Measurements from ENCODE around the gene GOLIM4.
"Not testable (repeated sequence)": the region's sequence is repeated elsewhere in the genome, so short reads cannot be mapped to it uniquely, and the experiment has no call there.

The GOLIM4 gene, protein sequence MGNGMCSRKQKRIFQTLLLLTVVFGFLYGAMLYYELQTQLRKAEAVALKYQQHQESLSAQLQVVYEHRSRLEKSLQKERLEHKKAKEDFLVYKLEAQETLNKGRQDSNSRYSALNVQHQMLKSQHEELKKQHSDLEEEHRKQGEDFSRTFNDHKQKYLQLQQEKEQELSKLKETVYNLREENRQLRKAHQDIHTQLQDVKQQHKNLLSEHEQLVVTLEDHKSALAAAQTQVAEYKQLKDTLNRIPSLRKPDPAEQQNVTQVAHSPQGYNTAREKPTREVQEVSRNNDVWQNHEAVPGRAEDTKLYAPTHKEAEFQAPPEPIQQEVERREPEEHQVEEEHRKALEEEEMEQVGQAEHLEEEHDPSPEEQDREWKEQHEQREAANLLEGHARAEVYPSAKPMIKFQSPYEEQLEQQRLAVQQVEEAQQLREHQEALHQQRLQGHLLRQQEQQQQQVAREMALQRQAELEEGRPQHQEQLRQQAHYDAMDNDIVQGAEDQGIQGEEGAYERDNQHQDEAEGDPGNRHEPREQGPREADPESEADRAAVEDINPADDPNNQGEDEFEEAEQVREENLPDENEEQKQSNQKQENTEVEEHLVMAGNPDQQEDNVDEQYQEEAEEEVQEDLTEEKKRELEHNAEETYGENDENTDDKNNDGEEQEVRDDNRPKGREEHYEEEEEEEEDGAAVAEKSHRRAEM

DNA sequence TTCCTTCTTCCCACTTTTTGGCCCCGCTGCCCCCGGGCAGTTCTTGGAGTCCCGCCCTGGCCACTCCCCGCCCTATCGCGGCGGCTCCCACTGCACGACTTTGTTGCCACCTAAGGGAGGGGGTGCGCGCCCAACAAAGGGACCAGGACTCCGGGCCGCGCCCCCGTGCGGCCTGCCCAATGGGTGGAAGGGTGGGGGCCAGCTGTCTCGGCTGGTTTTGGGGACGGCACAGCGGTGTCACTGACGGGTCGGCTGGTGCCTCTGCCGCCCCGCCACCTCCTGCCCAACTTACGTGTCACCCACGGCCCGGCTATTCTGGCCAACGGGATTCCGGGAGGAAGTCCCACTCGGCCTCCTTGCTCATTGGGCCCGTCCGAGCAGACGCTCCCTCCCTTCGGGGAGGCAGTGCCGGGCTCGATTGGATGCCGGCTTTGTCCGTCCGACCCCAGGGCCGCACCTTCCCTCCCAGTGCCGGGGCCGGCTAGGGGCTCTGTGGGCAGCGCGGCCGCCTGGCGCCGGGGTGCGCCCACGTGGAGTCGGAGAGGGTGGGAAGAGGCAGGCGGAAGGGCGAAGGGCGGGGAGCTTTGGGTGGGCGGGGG, at the start of gene GOLIM4:
Gene GOLIM4 (minus strand): TSS at position 314 of the 599 bp plus-strand sequence. CDS start 639 bp downstream, outside the sequence.
- DNase-seq (ENCODE audit: low spot score), result peak; percentile 98

DNA sequence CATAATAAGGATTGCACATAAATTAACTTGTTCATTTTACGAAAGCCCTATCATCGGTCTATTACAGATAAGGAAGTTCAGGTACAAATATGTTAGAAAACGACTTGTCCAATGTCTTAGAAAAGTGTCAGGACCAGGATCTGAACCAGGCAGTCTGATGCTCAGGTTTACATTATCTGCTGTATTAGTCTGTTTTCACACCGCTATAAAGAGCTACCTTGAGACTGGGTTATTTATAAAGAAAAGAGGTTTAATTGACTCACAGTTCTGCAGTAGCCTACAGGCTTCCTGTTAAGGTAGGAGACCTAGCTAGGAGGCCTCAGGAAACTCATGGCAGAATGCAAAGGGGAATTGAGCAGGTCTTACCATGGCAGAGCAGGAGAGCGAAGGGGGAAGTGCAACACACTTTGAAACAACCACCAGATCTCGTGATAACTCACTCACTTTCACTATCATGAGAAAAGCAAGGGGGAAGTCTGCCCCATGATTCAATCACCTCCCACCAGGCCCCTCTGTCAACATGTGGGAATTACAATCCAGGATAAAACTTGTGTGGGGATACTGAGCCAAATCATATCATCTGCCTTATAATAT, 45.8 kb upstream of the GOLIM4 start:
- DNase-seq (ENCODE audit: low spot score), result no peak

DNA sequence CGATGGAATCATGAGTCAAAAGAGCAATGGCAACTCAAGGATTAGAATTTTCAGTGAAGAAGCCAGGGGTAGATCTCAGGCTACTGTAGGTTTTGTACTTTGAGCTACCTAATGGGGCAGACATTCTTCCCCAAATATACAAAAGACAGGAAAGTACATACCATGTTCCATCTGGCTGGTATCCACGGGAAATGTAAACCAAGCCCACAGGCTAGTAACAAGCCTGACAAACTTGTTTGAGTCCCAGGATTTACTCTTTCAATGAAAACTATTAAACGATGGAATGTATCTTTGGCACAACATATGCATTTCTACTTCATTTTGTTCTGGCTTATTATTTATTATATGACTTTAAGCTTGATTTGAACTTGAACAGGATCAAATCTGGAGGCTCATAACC, 44.2 kb upstream of the GOLIM4 start:
- DNase-seq (ENCODE audit: low spot score), result no peak

DNA sequence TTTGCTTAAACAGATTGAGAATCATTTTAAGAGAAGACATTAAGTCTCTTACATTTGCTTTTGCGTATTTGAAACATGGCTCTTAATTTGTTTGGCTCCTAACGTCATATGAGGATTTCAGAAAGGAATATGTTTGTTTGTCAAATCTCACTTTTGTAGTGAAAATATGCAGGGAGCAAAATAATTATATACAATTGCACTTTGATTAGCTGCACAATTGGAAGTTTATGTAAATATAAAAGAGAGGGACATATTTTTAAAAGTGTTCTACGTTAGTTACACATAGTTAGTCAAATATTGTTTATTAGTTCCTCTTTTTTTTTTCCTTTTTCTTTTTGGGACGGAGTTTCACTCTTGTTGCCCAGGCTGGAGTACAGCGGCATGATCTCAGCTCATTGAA, 42.7 kb upstream of the GOLIM4 start:
- DNase-seq (ENCODE audit: low spot score), result no peak

DNA sequence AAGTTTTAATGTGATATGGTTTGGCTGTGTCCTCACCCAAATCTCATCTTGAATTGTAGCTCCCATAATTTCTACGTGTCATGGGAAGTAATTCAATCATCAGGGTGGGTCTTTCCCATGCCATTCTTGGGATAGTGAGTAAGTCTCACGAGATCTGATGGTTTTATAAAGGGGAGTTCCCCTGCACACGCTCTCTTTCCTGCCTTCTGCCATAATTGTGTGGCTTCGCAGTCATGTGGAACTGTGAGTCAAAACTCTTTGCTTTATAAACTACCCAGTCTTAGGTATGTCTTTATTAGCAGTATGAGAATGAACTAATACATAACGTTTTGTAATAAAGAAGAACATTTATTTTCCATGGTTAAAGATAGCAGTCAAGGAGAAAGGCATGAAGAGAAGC, 39.2 kb upstream of the GOLIM4 start:
- DNase-seq (ENCODE audit: low spot score), result no peak

DNA sequence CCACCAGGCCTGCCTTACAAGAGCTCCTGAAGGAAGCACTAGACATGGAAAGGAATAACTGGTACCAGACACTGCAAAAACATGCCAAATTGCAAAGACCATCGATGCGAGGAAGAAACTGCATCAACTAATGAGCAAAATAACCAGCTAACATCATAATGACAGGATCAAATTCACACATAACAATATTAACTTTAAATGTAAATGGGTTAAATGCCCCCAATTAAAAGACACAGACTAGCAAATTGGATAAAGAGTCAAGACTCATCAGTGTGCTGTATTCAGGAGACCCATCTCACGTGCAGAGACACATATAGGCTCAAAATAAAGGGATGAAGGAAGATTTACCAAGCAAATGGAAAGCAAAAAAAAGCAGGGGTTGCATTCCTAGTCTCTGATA, 34.5 kb upstream of the GOLIM4 start:
- not testable (repeated sequence) for DNase-seq (ENCODE audit: low spot score)

DNA sequence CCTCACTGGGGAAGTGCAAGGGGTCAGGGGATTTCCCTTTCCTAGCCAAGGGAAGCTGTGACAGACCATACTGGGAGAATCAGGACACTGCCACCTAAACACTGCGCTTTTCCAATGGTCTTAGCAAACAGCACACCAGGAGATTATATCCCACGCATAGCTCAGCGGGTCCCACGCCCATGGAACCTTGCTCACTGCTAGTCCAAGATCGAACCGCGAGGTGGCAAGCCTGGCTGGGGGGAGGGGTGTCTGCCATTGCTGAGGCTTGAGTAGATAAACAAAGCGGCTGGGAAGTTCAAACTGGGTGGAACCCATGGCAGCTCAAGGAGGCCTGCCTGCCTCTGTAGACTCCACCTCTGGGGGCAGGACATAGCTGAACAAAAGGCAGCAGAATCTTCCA, 32.7 kb upstream of the GOLIM4 start:
- not testable (repeated sequence) for DNase-seq (ENCODE audit: low spot score)

DNA sequence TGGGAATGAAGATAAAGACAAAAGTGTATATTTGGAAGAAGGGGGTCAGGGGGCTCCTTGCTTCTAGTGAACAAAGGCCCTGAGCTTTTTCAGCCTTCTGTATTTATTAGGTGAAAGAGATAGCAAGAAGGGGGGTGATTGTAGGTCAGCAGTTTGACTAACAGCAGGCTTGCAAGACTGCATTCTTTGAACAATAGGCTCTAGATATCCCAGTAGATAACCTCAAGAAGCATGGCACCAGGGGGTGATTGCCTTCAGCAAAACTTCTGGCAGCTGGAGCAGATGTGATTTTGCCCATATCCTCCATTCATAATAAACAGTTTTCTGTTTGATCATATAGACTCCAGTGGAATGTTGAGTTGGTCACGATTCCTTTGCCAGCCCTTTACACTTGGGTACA, 31.7 kb upstream of the GOLIM4 start:
- DNase-seq (ENCODE audit: low spot score), result no peak

DNA sequence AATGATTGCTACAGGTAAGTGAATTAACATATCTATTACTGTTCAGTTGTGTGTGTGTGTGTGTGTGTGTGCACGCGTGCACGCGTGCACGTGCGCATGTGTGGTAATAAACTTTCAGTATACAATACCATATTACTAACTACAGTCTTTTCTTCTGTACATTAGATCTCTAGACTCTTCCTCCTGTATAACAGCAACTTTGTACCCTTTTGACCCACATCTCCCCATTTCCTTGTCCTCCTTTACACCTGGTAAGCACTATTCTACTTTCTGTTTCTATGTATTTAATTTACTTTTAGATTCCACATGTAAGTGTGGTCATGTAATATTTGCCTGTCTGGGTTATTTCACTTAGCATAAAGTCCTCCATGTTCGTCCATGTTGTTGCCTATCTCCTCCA, 29.1 kb upstream of the GOLIM4 start:
- no peak for DNase-seq (ENCODE audit: low spot score)

DNA sequence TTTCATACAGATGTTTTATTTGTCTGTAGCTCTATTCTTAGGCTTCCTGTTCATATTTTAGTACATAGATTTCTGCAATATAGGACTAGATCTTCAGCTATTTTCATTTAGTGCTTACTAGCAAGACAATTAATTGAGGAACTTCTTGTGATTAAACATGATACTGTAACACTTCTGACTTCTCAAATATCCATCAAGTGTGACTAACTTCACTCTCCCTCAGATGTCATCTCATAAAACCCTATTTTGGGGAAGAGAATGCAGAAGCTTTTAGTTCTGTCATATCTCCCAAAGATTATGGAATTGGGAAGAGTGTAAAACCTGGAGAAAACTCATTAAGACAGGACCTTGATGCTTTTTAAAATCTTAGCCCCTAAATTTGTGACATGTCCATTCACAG, 28.6 kb upstream of the GOLIM4 start:
- no peak for DNase-seq (ENCODE audit: low spot score)

DNA sequence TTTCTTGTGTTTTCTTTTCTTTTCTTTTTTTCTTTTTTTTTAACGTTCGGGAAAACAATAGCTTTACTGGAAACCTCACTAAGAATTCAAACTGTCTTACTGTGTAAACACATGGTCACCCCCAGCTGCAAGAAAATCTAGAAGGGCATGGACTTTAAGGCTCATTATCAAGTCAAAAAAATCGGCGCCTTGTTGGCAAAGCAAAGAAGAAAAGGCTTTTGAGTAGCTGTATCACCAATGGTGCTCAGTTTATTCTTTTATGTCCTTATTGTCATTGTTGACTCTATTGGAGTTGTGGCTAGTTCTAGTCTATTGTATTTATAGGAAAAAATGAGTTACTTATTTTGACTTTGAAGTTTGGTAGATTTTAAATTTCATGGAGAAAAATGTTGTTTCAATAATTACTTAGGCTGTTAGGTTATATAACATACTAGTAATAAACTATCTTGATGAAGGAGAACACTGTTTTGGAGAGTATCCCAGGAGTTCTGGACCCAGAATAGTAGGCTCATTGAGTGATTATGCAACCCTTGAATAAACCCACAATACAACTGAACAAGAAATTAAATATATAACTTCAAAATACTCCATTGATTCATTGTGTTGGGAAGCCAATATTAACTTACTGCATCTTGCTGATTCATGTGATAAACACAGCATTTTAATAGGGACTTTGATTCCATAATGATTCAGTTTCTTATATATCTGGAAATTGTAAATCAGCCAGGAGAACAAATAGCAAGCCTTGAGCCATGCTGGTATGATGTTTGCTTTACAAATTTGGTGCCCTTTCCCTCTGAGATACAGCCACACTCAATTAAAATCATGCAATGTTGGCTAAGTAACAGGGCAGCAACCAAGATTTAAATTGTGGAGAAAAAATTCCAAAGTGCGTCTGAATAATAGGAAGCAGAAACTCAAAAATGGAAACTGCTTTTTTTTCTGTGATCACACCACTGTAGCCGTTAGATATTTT, 27.8 kb upstream of the GOLIM4 start:
- DNase-seq (ENCODE audit: low spot score), result no peak

DNA sequence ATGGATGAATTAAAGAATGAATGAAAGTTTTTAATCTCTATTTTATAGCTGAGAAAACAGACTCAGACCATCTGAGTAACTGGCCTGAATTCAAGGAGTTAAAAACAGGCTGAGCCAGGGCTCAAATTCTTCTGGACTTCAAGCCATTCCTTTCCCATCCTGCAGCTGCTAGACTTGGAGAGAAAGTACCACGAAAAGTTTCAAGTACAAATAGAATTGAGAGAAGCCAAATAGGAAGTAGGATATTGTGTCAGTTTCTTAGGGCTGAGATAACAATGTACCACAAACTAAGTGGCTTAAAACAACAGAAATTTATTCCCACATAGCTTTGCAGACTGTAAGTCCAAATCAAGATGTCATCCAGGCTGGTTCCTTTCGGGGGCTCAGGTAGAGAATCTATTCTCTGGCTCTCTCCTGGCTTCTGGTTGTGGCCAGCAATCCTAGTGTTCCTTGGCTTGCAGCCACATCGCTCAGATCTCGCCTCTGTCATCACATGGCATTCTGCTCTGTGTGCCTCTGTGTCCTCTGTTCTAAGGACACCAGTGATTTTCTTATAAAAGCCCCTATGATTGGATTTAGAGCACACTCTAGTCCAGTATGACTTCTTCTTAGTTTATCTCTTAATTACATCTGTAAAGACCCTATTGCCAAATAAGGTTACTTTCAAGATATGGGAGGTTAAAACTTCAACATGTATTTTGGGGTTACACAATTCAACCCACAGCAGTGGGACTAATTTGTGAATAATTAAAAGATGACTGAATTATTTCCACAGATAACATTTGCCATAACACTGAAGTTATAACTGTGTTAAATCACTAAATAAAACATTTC, 25.7 kb upstream of the GOLIM4 start:
- no peak for DNase-seq (ENCODE audit: low spot score)

DNA sequence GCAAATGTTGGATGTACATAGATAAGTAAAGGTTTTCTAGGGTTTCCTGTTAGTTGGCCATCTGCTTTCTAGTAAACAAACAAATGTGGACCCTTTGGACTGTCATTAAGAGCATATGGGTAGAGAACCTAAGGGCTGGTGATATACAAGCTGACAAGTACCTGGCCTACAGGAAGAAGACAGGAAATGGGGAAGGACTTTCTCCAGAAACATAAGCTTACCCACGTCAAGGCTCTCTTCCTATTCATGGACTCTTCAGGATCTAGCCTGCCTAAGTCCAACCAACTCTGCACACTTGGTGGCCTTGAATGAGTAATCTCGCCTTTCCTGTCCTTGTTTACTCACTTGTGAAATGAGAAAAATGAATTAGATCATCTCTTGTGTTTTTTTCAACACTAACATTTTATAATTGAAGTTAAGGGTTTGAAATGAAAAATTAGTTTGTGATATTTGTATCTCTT, 22.2 kb upstream of the GOLIM4 start:
- DNase-seq (ENCODE audit: low spot score), result no peak

DNA sequence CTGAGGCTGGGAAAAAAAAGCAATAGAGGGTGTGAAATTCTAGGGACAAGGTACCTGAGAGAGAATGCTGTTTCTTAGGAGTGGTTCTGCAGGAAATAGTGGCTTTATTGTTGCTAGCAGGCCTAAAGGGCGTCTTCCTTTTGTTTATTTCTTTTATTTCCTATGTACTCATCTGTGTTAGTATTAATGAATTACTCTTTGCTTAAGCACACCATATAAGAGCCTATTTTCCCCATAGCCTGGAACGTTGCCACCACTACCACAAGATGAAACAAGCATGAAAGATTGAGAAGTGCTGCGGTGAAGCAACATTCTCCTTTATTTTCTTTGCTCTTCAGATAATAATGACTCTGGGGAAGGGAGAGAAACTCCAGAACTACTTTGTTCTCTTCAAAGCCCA, 21.3 kb upstream of the GOLIM4 start:
- DNase-seq (ENCODE audit: low spot score), result no peak

DNA sequence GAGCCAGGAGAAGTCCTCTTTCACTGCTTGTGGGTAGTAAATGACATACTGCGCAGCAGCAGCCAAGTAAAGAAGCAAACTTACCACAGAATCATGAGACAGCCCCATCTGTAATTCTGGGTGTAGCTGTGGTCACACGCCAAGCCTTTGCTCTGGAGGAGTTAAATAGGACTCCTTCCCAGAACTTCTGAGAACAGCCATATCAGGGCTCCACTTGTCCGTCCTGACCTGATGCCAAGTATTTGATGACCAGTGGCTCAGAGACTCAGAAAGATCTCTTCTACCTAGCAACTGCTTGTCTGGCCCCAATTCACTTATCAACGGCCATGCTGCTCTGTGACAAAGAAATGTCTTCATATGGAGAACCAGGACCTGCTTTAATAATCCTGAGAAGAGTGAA, 20.6 kb upstream of the GOLIM4 start:
- DNase-seq (ENCODE audit: low spot score), result no peak

DNA sequence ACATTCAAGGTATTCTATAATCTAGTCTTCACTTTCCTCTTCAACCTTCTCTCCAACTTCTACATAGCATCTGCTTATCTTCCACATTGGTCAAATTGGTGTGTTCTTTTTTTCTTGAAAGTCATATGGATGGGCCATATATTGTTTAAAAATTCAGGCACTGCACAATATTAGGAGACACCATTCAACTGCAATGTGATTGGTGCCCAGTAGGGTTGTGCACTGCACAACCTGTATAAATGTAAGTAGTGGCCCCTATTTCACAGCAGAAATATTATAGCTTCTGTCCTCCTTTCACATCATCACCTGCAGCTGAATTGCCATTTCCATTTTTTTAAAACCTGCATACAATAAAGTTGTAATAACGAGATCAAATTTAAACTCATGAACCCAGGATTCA, 18.1 kb upstream of the GOLIM4 start:
- no peak for DNase-seq (ENCODE audit: low spot score)

DNA sequence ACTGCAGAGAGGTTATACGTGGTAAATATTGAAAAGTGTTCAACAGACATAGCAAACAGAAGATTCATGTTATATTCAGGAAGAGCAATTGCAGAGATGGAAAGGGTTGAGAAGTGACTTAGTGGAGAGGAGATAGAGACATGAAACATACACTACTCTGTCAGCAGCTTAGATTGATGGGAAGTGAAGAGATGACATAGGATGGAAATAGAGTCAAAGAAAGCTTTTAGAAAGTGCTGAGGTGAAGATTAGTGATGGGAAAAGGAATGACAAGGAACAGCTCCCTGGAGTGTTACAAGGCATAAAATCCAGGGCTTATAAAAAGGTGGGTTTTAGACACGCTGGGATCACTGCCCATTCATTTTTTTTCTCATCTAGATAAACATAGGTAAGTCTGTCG, 17.2 kb upstream of the GOLIM4 start:
- DNase-seq (ENCODE audit: low spot score), result no peak

DNA sequence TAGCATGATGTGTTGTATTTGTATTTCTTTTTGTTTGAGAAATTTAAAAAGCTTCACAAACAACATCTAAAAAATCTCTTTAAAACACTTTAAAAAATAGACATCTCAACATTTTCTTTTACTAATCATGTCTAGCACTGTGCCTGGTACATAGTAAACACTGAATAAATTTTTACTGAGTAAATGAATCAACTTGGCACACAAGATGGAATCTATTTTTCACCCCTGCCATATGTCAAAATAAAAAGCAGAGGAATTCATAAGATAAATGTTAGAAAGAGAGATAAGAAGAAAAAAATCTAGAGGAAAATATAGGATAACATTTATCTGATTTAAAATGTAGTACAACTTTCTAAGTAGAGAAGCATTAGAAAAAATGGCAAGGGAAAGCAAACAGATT, 8.6 kb upstream of the GOLIM4 start:
- no peak for DNase-seq (ENCODE audit: low spot score)

DNA sequence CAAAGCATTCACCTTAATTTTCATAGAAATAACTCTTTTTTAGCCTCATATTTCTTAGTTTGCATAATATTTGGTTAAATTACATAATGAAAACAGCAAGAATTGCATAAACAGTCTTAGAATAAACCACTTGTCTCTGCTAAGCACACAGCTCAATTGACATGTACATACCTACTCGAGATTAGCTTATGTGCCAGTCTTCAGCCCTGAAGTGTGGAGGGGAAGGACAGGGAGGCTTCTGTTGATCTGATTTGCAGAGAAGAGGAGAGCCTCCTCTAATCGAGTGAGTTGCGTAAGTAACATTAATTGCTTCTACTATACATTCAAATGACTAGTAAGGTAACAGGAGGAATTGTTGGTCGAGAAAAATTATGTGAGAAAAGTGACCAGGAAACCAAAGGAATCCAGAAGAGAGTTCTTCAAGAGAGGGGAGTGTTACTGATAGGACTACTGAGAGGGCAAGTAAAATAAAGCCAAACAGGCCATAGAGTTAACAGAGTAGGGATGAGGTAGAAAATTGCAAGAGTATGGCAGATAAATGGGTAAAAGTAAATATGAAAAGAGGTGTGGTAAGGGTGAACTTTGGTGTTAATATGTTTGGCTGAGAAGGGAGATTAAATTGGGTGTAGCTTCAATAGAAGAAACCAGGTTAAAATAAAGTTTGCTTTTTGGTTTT, 7.1 kb upstream of the GOLIM4 start:
- DNase-seq (ENCODE audit: low spot score), result no peak
